OCI-LY7 (cell line): ENCODE results near the gene AGT. TPM values are rescaled to one million over a fixed set of nuclear protein-coding genes. Genes with fewer than 3 reads are reported as not detected.

Experiments
- BruUV-seq: library from RNA; stranded (reverse); fragments of 400-500 nt; replicated peaks from 2 replicates; lab custom pipeline; 2021; lab: Mats Ljungman, UMichigan
- CTCF ChIA-PET: fragments of 300-600 bp; sonication (Branson Sonifier 250); formaldehyde crosslinking; loops from one replicate; lab custom pipeline; 2022; ENCODE audit warnings: antibody characterized with exemption; ENCODE audit not compliant: unreplicated experiment; lab: Charles Lee
- POLR2A ChIA-PET: fragments of 300-600 bp; sonication (Branson Sonifier 250); formaldehyde crosslinking; loops from one replicate; lab custom pipeline; 2022; ENCODE audit warnings: antibody characterized with exemption; lab: Charles Lee
- DNase-seq: peaks from one replicate; pipeline ENCODE4 v3.0.0-alpha.2; 2015; ENCODE audit warnings: low spot score
- H2AFZ ChIP-seq: fragments of 200-600 bp; sonication (generic), shearing (Covaris generic); 2 replicates; pipeline ENCODE4 v1.6.1; 2014; ENCODE audit warnings: mild to moderate bottlenecking, antibody characterized with exemption, low read length, moderate library complexity
- H3K27ac ChIP-seq: fragments of 200-600 bp; sonication (generic); 2 replicates; pipeline ENCODE4 v1.5.1; 2014; ENCODE audit warnings: mixed run types, low read depth, mild to moderate bottlenecking, moderate library complexity, low read length, inconsistent platforms; ENCODE audit not compliant: poor library complexity, severe bottlenecking
- H3K36me3 ChIP-seq: fragments of 200-600 bp; sonication (generic); 2 replicates; pipeline ENCODE4 v1.6.1; 2014; ENCODE audit warnings: mild to moderate bottlenecking, antibody characterized with exemption, low read length, moderate library complexity, mixed read lengths; ENCODE audit not compliant: insufficient read depth
- H3K4me1 ChIP-seq: fragments of 200-600 bp; sonication (generic); 2 replicates; pipeline ENCODE4 v1.5.1; 2014; ENCODE audit warnings: mild to moderate bottlenecking, low read length; ENCODE audit not compliant: insufficient read depth, poor library complexity, severe bottlenecking
- H3K4me2 ChIP-seq: fragments of 200-600 bp; sonication (generic); 2 replicates; pipeline ENCODE4 v1.6.1; 2014; ENCODE audit warnings: mild to moderate bottlenecking, low read length
- H3K4me3 ChIP-seq: fragments of 200-600 bp; sonication (generic); 2 replicates; pipeline ENCODE4 v1.5.1; 2014; ENCODE audit warnings: mild to moderate bottlenecking, low read depth, low read length; ENCODE audit not compliant: poor library complexity, severe bottlenecking
- H3K79me2 ChIP-seq: fragments of 200-600 bp; sonication (generic); 2 replicates; pipeline ENCODE4 v1.6.1; 2016; ENCODE audit warnings: low read depth, mild to moderate bottlenecking, low read length, moderate library complexity, mixed read lengths; ENCODE audit not compliant: insufficient read depth
- H3K9me2 ChIP-seq: fragments of 200-600 bp; sonication (generic); 2 replicates; pipeline ENCODE4 v1.6.1; 2016; ENCODE audit warnings: mild to moderate bottlenecking, low read length, mixed read lengths; ENCODE audit not compliant: insufficient read depth
- H3K9me3 ChIP-seq: fragments of 200-600 bp; sonication (generic); 2 replicates; pipeline ENCODE4 v1.6.1; 2014; ENCODE audit warnings: mild to moderate bottlenecking, mixed run types, low read length, mixed read lengths
- H4K20me1 ChIP-seq: fragments of 200-600 bp; sonication (generic); 2 replicates; pipeline ENCODE4 v1.6.1; 2014; ENCODE audit warnings: mild to moderate bottlenecking, antibody characterized with exemption, low read length, moderate library complexity, mixed read lengths; ENCODE audit not compliant: insufficient read depth
- CTCF ChIP-seq: fragments of 200-600 bp; sonication (generic); conservative IDR thresholded peaks from 2 replicates; pipeline ENCODE4 v1.5.1; 2014; ENCODE audit warnings: mild to moderate bottlenecking, antibody characterized with exemption, low read length, moderate library complexity, mixed read lengths
- EZH2phosphoT487 ChIP-seq: fragments of 200-600 bp; sonication (generic); IDR thresholded peaks from 2 replicates; pipeline ENCODE4 v1.6.1; 2018; ENCODE audit warnings: low read depth, borderline replicate concordance, mild to moderate bottlenecking, mixed run types, antibody characterized with exemption, low read length, moderate library complexity, mixed read lengths
- intact Hi-C: fragments of 100-400 bp; cut with micrococcal nuclease; formaldehyde crosslinking; loops from one replicate; pipeline ENCODE4 v1.10.0; 2022; ENCODE audit not compliant: unreplicated experiment
- total RNA-seq, 2 experiments: library from RNA; depleted of rRNA in 1 of 2; stranded (reverse); fragments of >200 nt in 1 of 2; shearing (Covaris generic) in 1 of 2; gene quantifications; 2 replicates each; pipeline ENCODE4 v1.2.3, GENCODE V29; 2014 to 2022

Gene AGT
- total RNA-seq, 2 experiments from 2014 or later: not detected

- no peak overlapping the region for H3K4me2 ChIP-seq
These were observed 40.9 kb upstream of the AGT start for GRCh38 chr1:230754796-230755195.

GRCh38 chr1:230753586-230754251 is 39.8 kb upstream of the AGT start:
- Histone ChIP-seq H3K9me3 (no peaks in the 10 kb centered on the region), H3K4me3 (peak overlapping the region; percentile 19), H3K36me3 (no peaks in the 10 kb centered on the region), H4K20me1 (no peaks in the 10 kb centered on the region), H3K9me2 (no peaks in the 10 kb centered on the region), H3K4me1 (peaks cover 11% of the 10 kb centered on the region), H3K27ac (no peak overlapping the region), H3K4me2 (peak overlapping the region; percentile 39; the same call in 1 of the 2 replicates), H3K79me2 (no peaks in the 10 kb centered on the region), H2AFZ (peak overlapping the region; percentile 54; the same call in 1 of the 2 replicates)
- no peak for TF ChIP-seq EZH2phosphoT487
- TF ChIP-seq CTCF: no peak
- BruUV-seq: no TSS peak
- ChIA-PET POLR2A (interaction anchor here (0.6 to 1.7 kb wide), 4 partner anchors 18 to 304 kb away, joined by 3 read pairs; no protein-coding TSS in a partner anchor), CTCF (no interaction called here)
- peak; percentile 59 for DNase-seq
- intact Hi-C loops: no loop called here

More at GRCh38 chr1:230754796-230755195, 40.9 kb upstream of the AGT start:
- no peak for DNase-seq
- no peaks in the 10 kb centered on the region for H4K20me1 ChIP-seq
- H3K36me3 ChIP-seq: no peaks in the 10 kb centered on the region
- ChIA-PET CTCF (no interaction called here), POLR2A (no interaction called here)
- no peaks in the 10 kb centered on the region for H3K79me2 ChIP-seq
- no peaks in the 10 kb centered on the region for H3K9me3 ChIP-seq
- intact Hi-C loops: no loop called here
- peaks cover under 1% of the 10 kb centered on the region for H3K4me1 ChIP-seq
- no peaks in the 10 kb centered on the region for H3K9me2 ChIP-seq
- no TSS peak for BruUV-seq
- H3K27ac ChIP-seq: no peak overlapping the region
- H2AFZ ChIP-seq: no peak overlapping the region
- no peak for TF ChIP-seq CTCF
- TF ChIP-seq EZH2phosphoT487: no peak
- no peak overlapping the region for H3K4me3 ChIP-seq

- CTCF ChIA-PET: no interaction called here
- TF ChIP-seq EZH2phosphoT487: no peak
- TF ChIP-seq CTCF: no peak
- peaks cover 14% of the 10 kb centered on the region for H3K4me1 ChIP-seq
- H3K79me2 ChIP-seq: no peaks in the 10 kb centered on the region
- peak overlapping the region; percentile 54; the same call in 1 of the 2 replicates for H2AFZ ChIP-seq
- DNase-seq: no peak
- BruUV-seq: no TSS peak
- intact Hi-C loops: no loop called here
- no peak overlapping the region for H3K27ac ChIP-seq
- no peak overlapping the region for H3K4me3 ChIP-seq
- H4K20me1 ChIP-seq: no peaks in the 10 kb centered on the region
- no peaks in the 10 kb centered on the region for H3K9me2 ChIP-seq
- no peaks in the 10 kb centered on the region for H3K36me3 ChIP-seq
- no peaks in the 10 kb centered on the region for H3K9me3 ChIP-seq
- POLR2A ChIA-PET: interaction anchor here (1.7 kb wide), 1 partner anchor 18 kb away, joined by 3 read pairs; no protein-coding TSS in a partner anchor
- 0 out of 2 replicates have a peak overlapping the region, but pooled peaks have one; percentile 15 for H3K4me2 ChIP-seq
These were observed 39.3 kb upstream of the AGT start for GRCh38 chr1:230753191-230753585.
